Erythroblast (primary cell): ENCODE measurements around the gene MYCN.
"Not testable (repeated sequence)": the region's sequence is repeated elsewhere in the genome, so short reads cannot be mapped to it uniquely, and the experiment has no call there.

Experiments
- DNase-seq, 2 experiments: peaks; one replicate each; lab custom pipeline; 2025; lab: John Stamatoyannopoulos, UW
- GATA1 ChIP-seq: IDR thresholded peaks from 2 replicates; pipeline ENCODE4 v1.6.1; 2011; ENCODE audit warnings: low read depth, mild to moderate bottlenecking, control low read depth, low read length, moderate library complexity
- POLR2A ChIP-seq: IDR thresholded peaks from 2 replicates; pipeline ENCODE4 v1.6.1; 2011; ENCODE audit warnings: mild to moderate bottlenecking, low read length

The MYCN gene

DNA sequence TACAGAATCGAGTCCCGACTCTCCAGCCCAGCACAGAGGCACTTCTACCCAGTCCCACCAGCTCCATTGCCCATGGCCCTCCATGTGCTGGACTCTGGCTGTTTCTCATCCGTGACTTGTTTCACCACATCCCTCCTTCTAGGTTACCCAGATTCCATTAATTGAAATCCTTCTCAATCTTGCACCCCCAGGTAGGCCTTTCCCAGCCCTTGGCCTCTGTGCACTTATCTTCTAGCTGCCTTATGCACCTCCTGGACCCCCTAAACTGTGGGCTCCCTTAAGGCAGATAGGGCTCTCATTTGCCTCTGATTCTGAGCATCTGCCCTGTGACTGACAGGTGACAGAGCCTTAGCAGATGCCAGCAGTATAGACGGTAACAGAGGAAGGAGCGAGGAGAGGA lies 9.2 kb downstream of the MYCN start:
- DNase-seq, result no peak
- no peak for TF ChIP-seq POLR2A
- TF ChIP-seq GATA1, result no peak

DNA sequence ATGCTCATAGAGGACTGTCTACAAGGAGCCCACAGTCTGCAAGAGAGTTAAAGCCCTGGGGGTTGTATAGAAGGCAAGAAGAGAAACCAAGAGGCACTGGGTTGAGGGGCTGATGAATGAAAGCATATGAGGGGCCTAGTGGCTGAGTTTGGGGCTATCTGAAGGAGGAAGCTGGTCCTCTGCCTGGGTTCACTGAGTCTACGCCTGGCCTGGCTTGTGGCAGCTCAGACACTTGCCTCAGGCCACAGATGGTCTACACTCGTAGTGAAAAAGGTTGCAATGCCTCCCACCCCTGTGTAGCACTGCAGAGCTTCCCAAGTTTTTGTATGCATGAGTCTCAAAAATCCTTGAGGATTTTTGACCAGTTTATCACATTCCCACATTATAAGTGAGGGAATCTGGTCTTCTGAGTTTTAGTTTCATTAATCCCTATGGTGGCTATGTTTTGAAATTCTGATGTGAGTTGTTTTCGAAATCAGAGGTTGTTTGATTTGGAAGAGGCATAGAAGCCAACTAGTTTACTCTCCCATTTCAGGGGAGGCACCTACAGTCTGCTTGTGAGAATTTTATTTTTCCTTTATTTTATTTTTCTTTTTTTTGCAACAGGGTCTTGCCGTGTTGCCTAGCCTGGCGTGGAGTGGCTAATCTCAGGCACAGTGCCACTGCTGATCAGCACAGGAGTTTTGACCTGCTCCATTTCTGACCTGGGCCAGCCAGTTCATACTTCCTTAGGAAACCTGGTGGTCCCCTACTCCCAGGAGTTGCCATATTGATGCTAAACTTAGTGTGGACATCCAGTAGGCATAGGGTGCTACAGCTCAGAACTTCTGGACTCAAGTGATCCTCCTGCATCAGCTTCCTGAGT lies 10.0 kb downstream of the MYCN start:
- TF ChIP-seq POLR2A (no peak), GATA1 (no peak)
- no peak for DNase-seq

GRCh38 chr2:15951936-15952335 lies 11.6 kb downstream of the MYCN start:
- DNase-seq, result not testable (repeated sequence)

DNA sequence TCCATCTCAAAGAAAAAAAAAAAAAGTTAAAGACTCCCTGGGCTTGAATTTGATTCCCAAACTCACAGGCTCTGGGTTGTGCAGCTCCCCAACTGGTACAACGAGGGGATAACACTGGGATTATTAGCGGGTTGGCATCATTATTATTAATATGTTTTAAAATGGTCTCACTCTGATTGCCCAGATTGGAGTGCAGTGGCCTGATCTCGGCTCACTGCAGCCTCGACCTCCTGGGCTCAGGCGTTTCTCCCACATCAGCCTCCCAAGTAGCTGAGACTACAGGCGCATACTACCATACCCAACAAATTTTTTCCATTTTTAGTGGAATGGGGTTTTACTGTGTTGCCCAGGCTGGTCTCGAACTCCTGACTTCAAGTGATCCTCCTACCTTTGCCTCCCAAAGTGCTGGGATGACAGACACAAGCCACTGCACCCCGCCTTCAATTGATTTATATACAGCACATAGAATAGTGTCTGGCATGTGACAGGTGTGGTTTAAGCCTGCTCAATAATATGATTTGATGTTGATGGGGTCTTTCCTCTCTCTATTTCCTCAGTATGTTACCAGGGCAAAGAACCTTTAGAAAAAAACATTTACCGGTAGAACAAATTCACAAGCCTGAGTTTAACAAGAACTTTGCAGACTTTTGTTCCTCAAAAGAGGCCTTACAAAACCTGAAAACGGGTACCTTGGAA lies 12.2 kb downstream of the MYCN start:
- TF ChIP-seq GATA1, result no peak
- no peak for TF ChIP-seq POLR2A
- DNase-seq, result no peak

GRCh38 chr2:15953147-15953630 lies 12.8 kb downstream of the MYCN start:
- no peak for DNase-seq
- TF ChIP-seq POLR2A, result no peak
- TF ChIP-seq GATA1, result no peak

DNA sequence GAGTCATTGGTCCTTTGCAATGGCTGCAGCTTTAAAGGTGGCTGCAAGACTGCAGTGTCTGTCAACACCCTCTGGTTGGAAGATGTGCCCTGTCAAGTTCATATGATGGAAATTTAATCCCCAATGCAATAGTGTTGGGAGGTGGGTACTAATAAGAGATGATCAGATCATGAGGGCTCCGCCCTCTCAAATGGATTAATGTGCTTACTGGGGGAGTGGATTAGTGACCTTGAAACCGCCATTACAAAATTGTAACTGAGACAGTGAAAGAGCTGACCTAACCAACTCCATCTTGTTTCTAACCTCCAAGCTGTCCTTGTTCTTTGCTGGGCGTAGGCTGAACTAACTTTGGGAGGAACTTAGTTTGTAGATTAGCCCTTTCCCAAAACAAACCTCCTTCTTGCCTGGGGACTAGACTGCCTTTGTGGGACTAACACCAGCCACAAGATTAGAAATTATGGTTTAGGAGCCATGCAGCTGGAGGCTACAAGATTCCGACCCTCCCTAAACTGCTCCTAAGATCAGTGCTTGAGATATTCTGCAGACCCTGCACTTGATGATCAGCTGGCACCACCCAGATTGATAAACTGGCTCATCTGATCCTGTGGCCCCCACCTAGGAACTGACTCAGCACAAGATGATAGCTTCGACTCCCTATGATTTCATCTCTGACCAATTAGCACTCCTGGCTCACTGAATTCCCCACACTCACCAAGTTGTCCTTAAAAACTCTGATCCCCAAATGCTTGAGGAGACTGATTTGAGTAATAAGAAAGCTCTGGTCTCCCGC lies 13.7 kb downstream of the MYCN start:
- no peak for DNase-seq
- TF ChIP-seq GATA1 (no peak), POLR2A (no peak)

GRCh38 chr2:15954761-15955160 lies 14.4 kb downstream of the MYCN start:
- no peak for TF ChIP-seq POLR2A
- no peak for TF ChIP-seq GATA1
- DNase-seq, result no peak

- TF ChIP-seq GATA1 (no peak), POLR2A (no peak)
- no peak for DNase-seq
Observed at GRCh38 chr2:15955232-15955988, 15.1 kb downstream of the MYCN start.

DNA sequence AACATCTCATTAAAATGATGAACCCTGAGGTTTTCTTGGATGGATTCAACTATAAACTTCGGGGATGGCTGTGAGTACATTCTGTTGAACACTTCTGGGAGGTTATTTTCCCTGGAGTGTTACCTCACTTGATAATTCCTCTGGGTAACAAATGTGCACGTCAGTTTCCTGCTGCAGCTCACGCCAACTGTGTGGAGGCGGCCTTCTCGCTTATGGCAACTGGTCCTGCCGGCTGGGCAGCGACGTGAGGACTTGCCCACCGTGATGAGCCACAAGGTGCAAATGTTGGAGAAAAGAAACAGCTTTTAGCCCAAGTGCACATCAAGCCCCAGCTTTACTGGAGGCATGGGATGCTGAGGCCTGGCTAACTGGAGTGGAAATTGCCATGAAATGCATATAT lies 15.9 kb downstream of the MYCN start:
- DNase-seq, result no peak
- TF ChIP-seq POLR2A (no peak), GATA1 (no peak)

GRCh38 chr2:15956751-15957736 lies 16.7 kb downstream of the MYCN start:
- TF ChIP-seq GATA1 (no peak), POLR2A (no peak)
- DNase-seq, result no peak

GRCh38 chr2:15957881-15958713 lies 17.7 kb downstream of the MYCN start:
- DNase-seq, result no peak
- TF ChIP-seq GATA1 (no peak), POLR2A (no peak)
